Adrenal gland (tissue), 5 donors: ENCODE results near the gene PPFIA4.

Source experiments
- CTCF ChIP-seq, 6 experiments: fragments of 450-650 bp in 4 of 6; fragments of 200-600 bp in 2 of 6; sonication (generic) in 1 of 6; IDR thresholded peaks; 1 replicate in 5 of 6; 2 replicates in 1 of 6; pipeline versions ENCODE4 v1.5.1 to v1.8.0; 2016 to 2021; ENCODE audit warnings: antibody characterized with exemption in 6 of 6, mild to moderate bottlenecking in 2 of 6, moderate library complexity in 1 of 6
- POLR2A ChIP-seq, 2 donors: fragments of 450-650 bp; IDR thresholded peaks; one replicate each; pipeline ENCODE4 v1.6.1; 2017; ENCODE audit warnings: antibody characterized with exemption in 2 of 2, mild to moderate bottlenecking in 2 of 2, moderate library complexity in 1 of 2
- donor health status: DM: no; HTN: no; CAD: no.

GRCh38 chr1:203056012-203056411 is 29.7 kb downstream of the PPFIA4 start:
- TF ChIP-seq POLR2A (IDR thresholded peaks at IDR 0.05) (no peak), CTCF (IDR thresholded peaks at IDR 0.05) (no peak)
